GM12801 (cell line): ENCODE data around the gene NUP188.

Source experiments
- TF ChIP-seq, protein P1 (sequence below): IDR thresholded peaks from one replicate; pipeline ENCODE4 v1.5.1; 2011; ENCODE audit warnings: control low read depth; ENCODE audit not compliant: insufficient read length; ENCODE audit errors: extremely low read depth

Gene NUP188

DNA sequence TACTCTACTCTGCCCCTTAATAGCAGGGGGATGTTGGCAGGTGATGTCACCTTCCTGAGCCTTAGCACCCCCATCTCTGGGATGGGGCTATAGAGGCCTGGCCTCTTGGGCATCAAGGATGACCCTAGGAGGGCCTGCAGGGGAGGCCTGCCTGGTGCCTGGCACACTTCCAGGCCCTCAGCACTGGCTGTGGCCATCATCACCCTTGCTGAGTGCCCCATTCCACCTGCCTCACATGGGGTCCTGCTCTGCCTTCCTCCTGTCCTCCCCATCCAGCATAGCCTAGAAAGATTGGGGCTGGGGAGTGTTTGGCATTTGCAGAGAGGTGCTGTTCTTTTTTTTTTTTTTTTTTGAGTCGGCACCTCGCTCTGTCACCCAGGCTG, 44.4 kb upstream of the NUP188 start:
- TF ChIP-seq, protein P1, sequence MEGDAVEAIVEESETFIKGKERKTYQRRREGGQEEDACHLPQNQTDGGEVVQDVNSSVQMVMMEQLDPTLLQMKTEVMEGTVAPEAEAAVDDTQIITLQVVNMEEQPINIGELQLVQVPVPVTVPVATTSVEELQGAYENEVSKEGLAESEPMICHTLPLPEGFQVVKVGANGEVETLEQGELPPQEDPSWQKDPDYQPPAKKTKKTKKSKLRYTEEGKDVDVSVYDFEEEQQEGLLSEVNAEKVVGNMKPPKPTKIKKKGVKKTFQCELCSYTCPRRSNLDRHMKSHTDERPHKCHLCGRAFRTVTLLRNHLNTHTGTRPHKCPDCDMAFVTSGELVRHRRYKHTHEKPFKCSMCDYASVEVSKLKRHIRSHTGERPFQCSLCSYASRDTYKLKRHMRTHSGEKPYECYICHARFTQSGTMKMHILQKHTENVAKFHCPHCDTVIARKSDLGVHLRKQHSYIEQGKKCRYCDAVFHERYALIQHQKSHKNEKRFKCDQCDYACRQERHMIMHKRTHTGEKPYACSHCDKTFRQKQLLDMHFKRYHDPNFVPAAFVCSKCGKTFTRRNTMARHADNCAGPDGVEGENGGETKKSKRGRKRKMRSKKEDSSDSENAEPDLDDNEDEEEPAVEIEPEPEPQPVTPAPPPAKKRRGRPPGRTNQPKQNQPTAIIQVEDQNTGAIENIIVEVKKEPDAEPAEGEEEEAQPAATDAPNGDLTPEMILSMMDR, result no peak

DNA sequence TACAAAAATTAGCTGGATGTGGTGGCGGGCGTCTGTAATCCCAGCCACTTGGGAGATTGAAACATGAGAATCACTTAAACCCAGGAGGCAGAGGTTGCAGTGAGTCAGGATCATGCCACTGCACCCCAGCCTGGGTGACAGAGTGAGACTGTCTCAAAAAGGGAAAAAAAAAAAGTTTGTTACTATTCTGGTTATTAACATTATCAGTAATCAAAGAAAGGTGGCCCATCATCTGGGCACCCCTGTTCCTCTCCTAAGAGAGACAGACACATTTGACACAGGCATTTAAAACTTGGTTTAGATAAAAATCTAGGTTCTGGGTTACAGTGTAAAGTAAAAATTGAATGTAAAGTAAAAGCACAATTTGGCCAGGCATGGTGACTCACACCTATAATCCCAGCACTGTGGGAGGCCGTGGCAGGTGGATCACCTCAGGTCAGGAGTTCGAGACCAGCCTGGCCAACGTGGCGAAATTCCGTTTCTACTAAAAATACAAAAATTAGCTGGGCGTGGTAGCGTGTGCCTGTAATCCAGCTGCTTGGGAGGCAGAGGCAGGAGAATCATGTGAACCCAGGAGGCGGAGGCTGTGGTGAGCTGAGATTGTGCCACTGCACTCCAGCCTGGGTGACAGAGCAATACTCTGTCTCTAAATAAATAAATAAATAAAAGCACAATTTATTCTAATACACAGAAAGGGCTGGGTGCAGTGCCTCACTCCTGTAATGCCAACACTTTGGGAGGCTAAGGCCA, 43.5 kb upstream of the NUP188 start:
- TF ChIP-seq, protein P1, result no peak

DNA sequence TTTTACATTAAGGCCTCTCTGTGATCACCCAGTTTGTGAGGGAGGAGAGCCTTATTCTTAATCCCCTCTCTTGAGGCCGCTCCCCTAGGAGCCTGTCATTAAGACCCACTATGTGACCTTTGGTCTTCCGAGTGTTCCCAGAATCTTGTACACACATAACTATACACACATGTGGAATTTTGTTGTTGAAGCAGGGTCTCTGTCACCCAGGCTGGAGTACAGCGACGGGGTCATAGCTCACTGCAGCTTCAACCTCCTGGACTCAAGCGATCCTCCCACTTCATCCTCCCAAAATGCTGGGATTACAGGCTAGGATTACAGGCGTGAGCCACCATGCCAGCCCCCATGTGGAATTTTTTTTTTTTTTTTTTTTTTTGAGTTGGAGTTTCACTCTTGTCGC, 41.5 kb upstream of the NUP188 start:
- TF ChIP-seq, protein P1, result no peak

DNA sequence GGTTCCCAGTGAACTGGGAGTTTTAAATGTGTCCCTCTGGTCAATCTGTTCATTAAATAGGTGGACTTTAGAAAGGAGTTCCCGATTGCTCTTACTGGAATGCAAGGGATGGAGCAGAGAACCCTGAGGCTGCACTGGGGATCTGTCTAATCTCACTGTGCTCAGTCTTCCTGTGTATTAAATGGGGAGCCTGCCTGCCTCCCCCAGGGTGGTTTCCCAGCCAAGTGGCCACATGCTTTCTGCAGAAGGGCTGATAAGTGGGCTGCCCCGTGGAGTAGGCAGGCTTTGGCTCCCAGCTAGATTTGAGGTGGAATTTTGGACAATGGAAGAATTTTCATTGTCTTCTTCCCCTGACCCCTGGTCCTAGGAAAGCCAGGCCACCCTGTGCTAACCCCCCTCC, 40.8 kb upstream of the NUP188 start:
- TF ChIP-seq, protein P1, result no peak

DNA sequence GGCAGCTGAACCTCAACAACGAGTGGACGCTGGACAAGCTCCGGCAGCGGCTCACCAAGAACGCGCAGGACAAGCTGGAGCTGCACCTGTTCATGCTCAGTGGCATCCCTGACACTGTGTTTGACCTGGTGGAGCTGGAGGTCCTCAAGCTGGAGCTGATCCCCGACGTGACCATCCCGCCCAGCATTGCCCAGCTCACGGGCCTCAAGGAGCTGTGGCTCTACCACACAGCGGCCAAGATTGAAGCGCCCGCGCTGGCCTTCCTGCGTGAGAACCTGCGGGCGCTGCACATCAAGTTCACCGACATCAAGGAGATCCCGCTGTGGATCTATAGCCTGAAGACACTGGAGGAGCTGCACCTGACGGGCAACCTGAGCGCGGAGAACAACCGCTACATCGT, 39.1 kb upstream of the NUP188 start:
- TF ChIP-seq, protein P1, result no peak

DNA sequence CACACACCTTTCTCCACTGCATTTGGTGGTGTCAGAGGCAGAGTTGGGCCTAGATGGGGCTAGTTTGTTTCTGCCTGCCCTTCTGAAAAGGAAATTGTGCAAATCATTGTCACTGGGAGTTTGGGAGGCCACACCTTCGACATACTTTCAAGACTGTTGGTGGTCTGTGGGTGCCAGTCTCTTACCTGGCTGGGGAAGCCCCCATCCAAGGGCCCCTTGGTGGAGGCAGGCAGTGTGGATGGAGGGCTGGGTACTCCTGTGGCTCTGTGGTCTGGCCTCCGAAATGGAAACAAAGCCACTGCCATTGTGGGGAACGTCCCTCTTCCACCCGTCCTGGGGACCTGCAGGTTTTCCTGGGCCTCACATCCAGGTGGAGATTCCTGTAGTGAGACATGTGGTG, 37.6 kb upstream of the NUP188 start:
- TF ChIP-seq, protein P1, result no peak

DNA sequence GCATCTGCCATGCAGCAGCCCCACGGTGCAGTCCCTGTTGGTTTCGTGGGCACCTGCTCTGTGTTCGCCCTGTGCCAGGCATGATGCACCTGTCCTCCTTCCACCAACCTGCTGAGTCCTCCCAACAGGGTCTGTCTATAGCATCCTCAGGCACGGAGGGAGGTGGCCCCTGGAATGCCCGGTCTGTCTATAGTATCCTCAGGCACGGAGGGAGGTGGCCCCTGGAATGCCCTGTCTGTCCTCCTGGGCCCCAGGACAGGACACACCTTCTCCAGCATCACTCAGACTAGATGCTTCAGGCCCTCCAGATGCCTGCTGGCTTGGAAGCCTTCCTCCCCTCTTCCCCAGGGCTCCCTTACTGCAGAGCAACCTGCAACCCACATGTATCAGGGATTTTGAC, 36.6 kb upstream of the NUP188 start:
- TF ChIP-seq, protein P1, result no peak
